Fibroblast of villous mesenchyme (primary cell): Measurements from ENCODE around the gene DCANP1. TPM values are rescaled to one million over a fixed set of nuclear protein-coding genes. Genes with fewer than 3 reads are reported as not detected.

Experiments
- DNase-seq: peaks from one replicate; pipeline ENCODE4 v3.0.0-alpha.2; 2010; ENCODE audit warnings: low read depth
- H3K4me3 ChIP-seq: 2 replicates; pipeline ENCODE4 v1.5.1; 2011; ENCODE audit warnings: low read depth, mild to moderate bottlenecking, low read length
- CTCF ChIP-seq: IDR thresholded peaks from 2 replicates; pipeline ENCODE4 v1.5.1; 2012; ENCODE audit warnings: low read depth, mild to moderate bottlenecking, low read length; ENCODE audit not compliant: insufficient read depth
- total RNA-seq: library from RNA; depleted of rRNA; stranded (reverse); fragments of >200 nt; gene quantifications from 2 replicates; pipeline ENCODE4 v1.2.3, GENCODE V29; 2012

DCANP1 gene
- total RNA-seq, 1 donor, result not detected

DNA sequence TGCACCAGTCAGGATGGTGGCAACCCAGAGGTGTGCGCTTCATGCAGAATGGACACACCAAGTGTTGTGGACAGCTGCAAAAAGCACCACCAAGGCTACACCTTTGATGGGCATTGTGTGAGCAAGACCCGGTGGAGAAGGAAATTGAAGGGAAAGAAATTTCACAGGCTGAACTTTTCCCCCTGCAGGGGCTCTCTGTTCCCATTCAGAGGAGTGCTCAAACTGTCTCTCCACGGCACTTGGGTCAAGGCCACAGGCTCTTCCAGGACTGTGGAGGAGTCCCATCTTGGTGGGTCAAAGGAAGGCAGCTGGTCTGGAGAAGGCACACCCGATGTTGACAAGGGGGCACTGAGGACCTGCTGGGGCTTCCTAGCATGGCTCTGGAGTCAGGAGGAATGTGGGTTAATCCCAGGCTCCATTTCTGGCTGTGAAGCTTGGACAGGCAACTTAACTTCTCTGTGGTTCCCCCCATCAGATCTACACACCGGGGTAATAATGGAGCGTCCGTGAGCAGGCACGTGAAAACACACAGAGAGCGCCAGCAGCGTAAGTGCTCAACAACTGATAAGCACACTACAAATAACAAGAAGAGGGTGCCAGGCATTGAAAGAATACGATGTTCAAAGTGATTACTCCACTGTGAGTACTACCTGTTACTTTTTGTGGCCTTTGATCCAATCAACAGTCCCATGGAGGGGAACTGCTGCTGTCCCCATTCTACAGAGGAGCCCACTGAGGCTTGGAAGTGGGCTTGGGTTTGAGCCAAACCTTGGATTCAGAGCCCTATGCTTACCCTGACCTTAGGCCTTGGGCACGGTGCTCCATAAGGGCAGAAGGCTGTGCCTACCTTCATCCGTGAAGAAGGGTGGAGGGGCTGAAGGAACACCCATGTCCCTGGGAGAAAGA, 39.2 kb upstream of the DCANP1 start:
- no peak for DNase-seq
- H3K4me3 ChIP-seq, result no peak overlapping the region
- TF ChIP-seq CTCF, result no peak

DNA sequence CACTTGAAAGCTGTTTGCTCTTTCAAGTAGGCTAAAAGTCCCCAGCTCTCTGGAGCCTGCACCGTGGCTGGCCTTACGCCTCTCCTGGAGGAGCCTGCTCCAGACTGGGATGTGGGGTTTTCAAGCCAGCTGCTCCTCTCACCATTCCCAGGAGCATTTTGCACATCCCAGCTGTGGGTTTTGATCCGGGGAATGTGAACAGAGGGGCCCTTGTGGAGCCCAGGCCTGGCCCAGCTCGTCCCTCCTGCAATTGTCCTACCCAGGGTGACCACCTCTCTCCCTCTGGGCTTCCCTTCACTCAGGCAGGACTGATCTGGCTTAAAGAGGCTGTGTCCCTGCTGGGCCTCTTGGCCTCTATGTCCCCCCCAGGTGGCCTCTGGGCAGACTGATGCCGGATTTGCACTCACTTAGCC, 37.5 kb upstream of the DCANP1 start:
- no peak for DNase-seq
- H3K4me3 ChIP-seq, result no peak overlapping the region
- TF ChIP-seq CTCF, result no peak

- no peak overlapping the region for H3K4me3 ChIP-seq
- TF ChIP-seq CTCF, result no peak
- DNase-seq, result no peak
These were observed 36.1 kb upstream of the DCANP1 start for GRCh38 chr5:135483254-135483653.

GRCh38 chr5:135482381-135482933, 35.3 kb upstream of the DCANP1 start:
- TF ChIP-seq CTCF, result no peak
- no peak for DNase-seq
- H3K4me3 ChIP-seq, result no peak overlapping the region

GRCh38 chr5:135481909-135482311, 34.8 kb upstream of the DCANP1 start:
- TF ChIP-seq CTCF, result no peak
- H3K4me3 ChIP-seq, result no peak overlapping the region
- no peak for DNase-seq

- no peak for DNase-seq
- TF ChIP-seq CTCF, result no peak
- H3K4me3 ChIP-seq, result no peak overlapping the region
These were observed 34.2 kb upstream of the DCANP1 start for GRCh38 chr5:135481387-135481786.
